PFSK-1 (cell line): ENCODE results near the gene KCP.

Experiments used
- POLR2AphosphoS5 ChIP-seq: IDR thresholded peaks from 2 replicates; pipeline ENCODE4 v1.6.1; 2012; ENCODE audit warnings: low read depth, mild to moderate bottlenecking, control low read depth, low read length, moderate library complexity
- REST ChIP-seq, 2 experiments: IDR thresholded peaks; 2 replicates each; pipeline versions ENCODE4 v1.6.1 to v1.8.0; 2011 to 2012; ENCODE audit warnings: low read depth in 2 of 2, low read length in 2 of 2, control low read depth in 1 of 2, inconsistent platforms in 1 of 2, mild to moderate bottlenecking in 1 of 2, moderate library complexity in 1 of 2; ENCODE audit not compliant: insufficient read depth in 1 of 2
- TAF1 ChIP-seq: IDR thresholded peaks from 2 replicates; pipeline ENCODE4 v1.6.1; 2012; ENCODE audit warnings: low read length, control low read depth, borderline replicate concordance; ENCODE audit not compliant: insufficient read depth

DNA sequence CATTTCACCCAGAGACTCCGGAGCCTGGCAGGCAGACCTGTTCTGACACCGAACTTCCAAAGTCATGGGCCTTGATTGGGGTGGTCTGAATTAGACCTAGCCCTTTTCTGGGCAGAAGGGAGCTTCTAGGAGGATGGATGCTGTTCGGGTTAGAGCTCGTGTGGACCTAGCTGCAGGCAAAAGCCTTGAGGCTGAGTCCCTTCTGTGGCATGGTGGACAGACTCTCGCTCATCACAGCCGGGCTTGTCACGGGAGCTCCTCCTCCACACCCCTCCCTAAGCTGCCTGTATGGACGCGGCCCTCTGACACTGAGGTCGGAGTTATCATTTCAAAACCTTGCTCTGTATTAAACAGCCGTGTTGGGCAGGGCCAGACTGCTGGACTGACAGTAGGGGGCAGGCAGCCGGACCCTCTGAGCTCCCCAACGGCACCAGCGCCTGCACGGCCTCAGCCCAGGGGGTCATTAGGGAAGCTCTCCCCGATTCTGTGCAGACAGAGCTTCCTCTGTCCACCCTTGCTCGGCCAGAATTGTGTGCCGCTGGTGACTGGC is 29.4 kb upstream of the KCP start:
- no peak for TF ChIP-seq REST (IDR thresholded peaks at IDR 0.05; ENCODE audit: insufficient read depth in 1 of 2, low read depth in 2 of 2, low read length in 2 of 2)
- TF ChIP-seq TAF1: no peak
- TF ChIP-seq POLR2AphosphoS5: no peak
